Measurements from ENCODE around the gene LXN. TPM values are rescaled to one million over a fixed set of nuclear protein-coding genes. Genes with fewer than 3 reads are reported as not detected.

LXN gene
- total and polyA plus RNA-seq, 2 experiments from 2014 or later: 34.9 to 46.8 TPM

GRCh38 chr3:158709666-158710083 lies 37.2 kb upstream of the LXN start:
- Histone ChIP-seq H3K79me2 (ENCODE audit: insufficient read depth) (peaks cover 9% of the 10 kb centered on the region), H3K27me3 (replicated peaks; ENCODE audit: insufficient read depth) (no peaks in the 10 kb centered on the region), H4K20me1 (ENCODE audit: insufficient read depth) (no peaks in the 10 kb centered on the region), H3K4me3 (no peak overlapping the region), H3K36me3 (ENCODE audit: low read depth) (0 out of 2 replicates have a peak, but pooled peaks cover 6% of the 10 kb centered on the region), H3K4me2 (ENCODE audit: unreplicated experiment) (peak overlapping the region; percentile 58), H3K4me1 (ENCODE audit: insufficient read depth) (peaks cover 48% of the 10 kb centered on the region), H3K9ac (no peak overlapping the region), H3K9me3 (ENCODE audit: low read depth) (no peaks in the 10 kb centered on the region), H3K9me2 (ENCODE audit: insufficient read depth) (no peaks in the 10 kb centered on the region), H3K27ac (peak overlapping the region; percentile 84), H2AFZ (no peak overlapping the region), H3F3A (ENCODE audit: insufficient read depth) (peaks cover 28% of the 10 kb centered on the region)
- DNase-seq: peak; percentile 99
- 0% methylated on average over 4 of the region's 4 CpGs for WGBS, 2 experiments (ENCODE audit: low coverage in 1 of 2, low lambda C conversion rate in 2 of 2, missing lambda C conversion rate in 2 of 2)
- no peak for TF ChIP-seq EZH2 (IDR thresholded peaks at IDR 0.05; ENCODE audit: insufficient read depth, poor library complexity, severe bottlenecking)
- peak; percentile 95 for TF ChIP-seq EZH2phosphoT487 (IDR thresholded peaks at IDR 0.05; ENCODE audit: insufficient read depth, low read depth)
- in situ Hi-C loops (cut with MboI): no loop called here

- Histone ChIP-seq H3K4me3 (peak overlapping the region; percentile 26), H3F3A (ENCODE audit: insufficient read depth) (peaks cover 38% of the 10 kb centered on the region), H3K27ac (peak overlapping the region; percentile 77), H4K20me1 (ENCODE audit: insufficient read depth) (no peaks in the 10 kb centered on the region), H3K9me2 (ENCODE audit: insufficient read depth) (no peaks in the 10 kb centered on the region), H3K4me2 (ENCODE audit: unreplicated experiment) (peak overlapping the region; percentile 76), H3K27me3 (replicated peaks; ENCODE audit: insufficient read depth) (no peaks in the 10 kb centered on the region), H3K79me2 (ENCODE audit: insufficient read depth) (peaks cover 12% of the 10 kb centered on the region), H3K9ac (peak overlapping the region; percentile 33), H3K36me3 (ENCODE audit: low read depth) (0 out of 2 replicates have a peak, but pooled peaks cover 6% of the 10 kb centered on the region), H2AFZ (no peak overlapping the region), H3K4me1 (ENCODE audit: insufficient read depth) (peaks cover 43% of the 10 kb centered on the region), H3K9me3 (ENCODE audit: low read depth) (no peaks in the 10 kb centered on the region)
- DNase-seq: no peak
- WGBS, 2 experiments (ENCODE audit: low coverage in 1 of 2, low lambda C conversion rate in 2 of 2, missing lambda C conversion rate in 2 of 2): 79 to 89% methylated on average over 1 of the region's 1 CpG
- in situ Hi-C loops (cut with MboI): no loop called here
- TF ChIP-seq EZH2phosphoT487 (IDR thresholded peaks at IDR 0.05; ENCODE audit: insufficient read depth, low read depth) (no peak), EZH2 (IDR thresholded peaks at IDR 0.05; ENCODE audit: insufficient read depth, poor library complexity, severe bottlenecking) (no peak)
These were observed 31.1 kb upstream of the LXN start for GRCh38 chr3:158703566-158703965.

- in situ Hi-C loops (cut with MboI): no loop called here
- Histone ChIP-seq H3K9me2 (ENCODE audit: insufficient read depth) (no peaks in the 10 kb centered on the region), H3K27ac (peak overlapping the region; percentile 77), H3F3A (ENCODE audit: insufficient read depth) (peaks cover 37% of the 10 kb centered on the region), H3K27me3 (replicated peaks; ENCODE audit: insufficient read depth) (no peaks in the 10 kb centered on the region), H3K9ac (peak overlapping the region; percentile 33), H3K4me2 (ENCODE audit: unreplicated experiment) (peak overlapping the region; percentile 76), H3K4me1 (ENCODE audit: insufficient read depth) (peaks cover 43% of the 10 kb centered on the region), H2AFZ (peak overlapping the region; percentile 28; the same call in 1 of the 2 replicates), H3K4me3 (peak overlapping the region; percentile 26), H3K79me2 (ENCODE audit: insufficient read depth) (peaks cover 12% of the 10 kb centered on the region), H4K20me1 (ENCODE audit: insufficient read depth) (no peaks in the 10 kb centered on the region), H3K36me3 (ENCODE audit: low read depth) (0 out of 2 replicates have a peak, but pooled peaks cover 3% of the 10 kb centered on the region), H3K9me3 (ENCODE audit: low read depth) (no peaks in the 10 kb centered on the region)
- no peak for TF ChIP-seq EZH2phosphoT487 (IDR thresholded peaks at IDR 0.05; ENCODE audit: insufficient read depth, low read depth)
- TF ChIP-seq EZH2 (IDR thresholded peaks at IDR 0.05; ENCODE audit: insufficient read depth, poor library complexity, severe bottlenecking): no peak
- peak; percentile 77 for DNase-seq
- WGBS, 2 experiments (ENCODE audit: low coverage in 1 of 2, low lambda C conversion rate in 2 of 2, missing lambda C conversion rate in 2 of 2): 1 to 7% methylated on average over 4 of the region's 4 CpGs
These were observed 30.5 kb upstream of the LXN start for GRCh38 chr3:158702815-158703481.

GRCh38 chr3:158701420-158702065 lies 29.1 kb upstream of the LXN start:
- 44 to 46% methylated on average over 4 of the region's 4 CpGs for WGBS, 2 experiments (ENCODE audit: low coverage in 1 of 2, low lambda C conversion rate in 2 of 2, missing lambda C conversion rate in 2 of 2)
- Histone ChIP-seq H3K9me3 (ENCODE audit: low read depth) (no peaks in the 10 kb centered on the region), H3K4me2 (ENCODE audit: unreplicated experiment) (no peak overlapping the region), H3K9ac (no peak overlapping the region), H3K27ac (peak overlapping the region; percentile 77), H3F3A (ENCODE audit: insufficient read depth) (peaks cover 37% of the 10 kb centered on the region), H3K4me3 (no peak overlapping the region), H3K36me3 (ENCODE audit: low read depth) (no peaks in the 10 kb centered on the region), H3K79me2 (ENCODE audit: insufficient read depth) (peaks cover 12% of the 10 kb centered on the region), H4K20me1 (ENCODE audit: insufficient read depth) (no peaks in the 10 kb centered on the region), H3K27me3 (replicated peaks; ENCODE audit: insufficient read depth) (no peaks in the 10 kb centered on the region), H3K4me1 (ENCODE audit: insufficient read depth) (peaks cover 49% of the 10 kb centered on the region), H2AFZ (no peak overlapping the region), H3K9me2 (ENCODE audit: insufficient read depth) (no peaks in the 10 kb centered on the region)
- in situ Hi-C loops (cut with MboI): no loop called here
- TF ChIP-seq EZH2 (IDR thresholded peaks at IDR 0.05; ENCODE audit: insufficient read depth, poor library complexity, severe bottlenecking): no peak
- no peak for TF ChIP-seq EZH2phosphoT487 (IDR thresholded peaks at IDR 0.05; ENCODE audit: insufficient read depth, low read depth)
- peak; percentile 68 for DNase-seq

Measured in GM23248 (cell line).